GM23248 (cell line): ENCODE measurements around the gene DPH1.

ENCODE experiments used
- EZH2 ChIP-seq: fragments of 200-600 bp; sonication (generic); IDR thresholded peaks from 2 replicates; pipeline ENCODE4 v1.6.1; 2018; ENCODE audit warnings: antibody characterized with exemption, mild to moderate bottlenecking; ENCODE audit not compliant: insufficient read depth, poor library complexity, severe bottlenecking
- EZH2phosphoT487 ChIP-seq: fragments of 200-600 bp; sonication (generic); IDR thresholded peaks from 2 replicates; pipeline ENCODE4 v1.6.1; 2018; ENCODE audit warnings: antibody characterized with exemption, moderate library complexity, mild to moderate bottlenecking, low read depth; ENCODE audit not compliant: insufficient read depth

GRCh38 chr17:2082003-2082781, 52.2 kb downstream of the DPH1 start:
- TF ChIP-seq EZH2phosphoT487 (no peak), EZH2 (no peak)
